Effector memory CD4-positive, alpha-beta T cell (primary cell): ENCODE data around the gene SLC29A2.
A peak's percentile ranks its signal among the peaks of the same experiment; 100 is the strongest.

Experiments used
- DNase-seq, 3 donors: peaks; one replicate each; pipeline ENCODE4 v3.0.0-alpha.2; 2020
- H3K27ac ChIP-seq: 2 replicates; pipeline ENCODE4 v1.7.0; 2013; ENCODE audit warnings: mild to moderate bottlenecking, low read length, moderate library complexity; ENCODE audit not compliant: insufficient read depth, poor library complexity, severe bottlenecking
- H3K27me3 ChIP-seq: replicated peaks from 2 replicates; pipeline ENCODE4 v1.7.0; 2013; ENCODE audit warnings: mild to moderate bottlenecking, low read length; ENCODE audit not compliant: insufficient read depth, control insufficient read depth, poor library complexity, severe bottlenecking
- H3K36me3 ChIP-seq: 2 replicates; pipeline ENCODE4 v1.7.0; 2013; ENCODE audit warnings: mild to moderate bottlenecking, low read length, moderate library complexity; ENCODE audit not compliant: control insufficient read depth, insufficient read depth
- H3K4me1 ChIP-seq: 2 replicates; pipeline ENCODE4 v1.7.0; 2013; ENCODE audit warnings: low read length, mild to moderate bottlenecking; ENCODE audit not compliant: control insufficient read depth, insufficient read depth, poor library complexity, severe bottlenecking
- H3K4me3 ChIP-seq: 2 replicates; pipeline ENCODE4 v1.7.0; 2013; ENCODE audit warnings: low read length, low read depth, mild to moderate bottlenecking; ENCODE audit not compliant: insufficient read depth, poor library complexity, severe bottlenecking
- H3K9me3 ChIP-seq: 2 replicates; pipeline ENCODE4 v1.7.0; 2013; ENCODE audit warnings: mild to moderate bottlenecking, low read length, moderate library complexity; ENCODE audit not compliant: control insufficient read depth

Gene SLC29A2

DNA sequence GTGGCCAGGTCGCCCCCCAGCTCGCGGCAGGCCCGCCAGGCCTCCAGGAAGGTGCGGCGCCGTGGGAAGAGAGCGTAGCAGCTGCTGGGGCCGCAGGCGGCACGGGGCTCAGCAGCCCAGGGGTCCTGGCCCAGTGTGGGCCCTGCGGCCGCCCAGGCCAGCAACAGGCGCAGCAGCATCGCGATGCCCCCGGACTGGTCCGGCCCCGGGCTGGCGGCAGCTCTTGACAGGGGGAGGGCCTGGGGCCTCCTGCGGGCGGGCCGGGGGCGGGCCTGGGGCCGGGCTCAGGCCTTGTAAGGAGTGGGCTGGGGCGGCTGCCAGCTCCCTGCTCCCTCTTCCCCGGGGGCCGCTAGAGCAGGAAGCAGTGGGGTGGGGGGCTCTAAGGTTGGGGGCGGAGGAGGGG is 54.7 kb downstream of the SLC29A2 start, which contains the start of gene CD248:
Gene CD248 (minus strand): TSS at position 196 of the 403 bp plus-strand sequence. CDS start 17 bp downstream, at position 179.
- H3K4me1 ChIP-seq: peaks cover 27% of the 10 kb centered on the region
- H3K27me3 ChIP-seq: no peaks in the 10 kb centered on the region
- no peaks in the 10 kb centered on the region for H3K9me3 ChIP-seq
- peak within 1 kb of the TSS; percentile 67 for H3K27ac ChIP-seq
- no peak within 1 kb of the TSS for H3K4me3 ChIP-seq
- no peak for DNase-seq
- no peaks in the 10 kb centered on the region for H3K36me3 ChIP-seq

DNA sequence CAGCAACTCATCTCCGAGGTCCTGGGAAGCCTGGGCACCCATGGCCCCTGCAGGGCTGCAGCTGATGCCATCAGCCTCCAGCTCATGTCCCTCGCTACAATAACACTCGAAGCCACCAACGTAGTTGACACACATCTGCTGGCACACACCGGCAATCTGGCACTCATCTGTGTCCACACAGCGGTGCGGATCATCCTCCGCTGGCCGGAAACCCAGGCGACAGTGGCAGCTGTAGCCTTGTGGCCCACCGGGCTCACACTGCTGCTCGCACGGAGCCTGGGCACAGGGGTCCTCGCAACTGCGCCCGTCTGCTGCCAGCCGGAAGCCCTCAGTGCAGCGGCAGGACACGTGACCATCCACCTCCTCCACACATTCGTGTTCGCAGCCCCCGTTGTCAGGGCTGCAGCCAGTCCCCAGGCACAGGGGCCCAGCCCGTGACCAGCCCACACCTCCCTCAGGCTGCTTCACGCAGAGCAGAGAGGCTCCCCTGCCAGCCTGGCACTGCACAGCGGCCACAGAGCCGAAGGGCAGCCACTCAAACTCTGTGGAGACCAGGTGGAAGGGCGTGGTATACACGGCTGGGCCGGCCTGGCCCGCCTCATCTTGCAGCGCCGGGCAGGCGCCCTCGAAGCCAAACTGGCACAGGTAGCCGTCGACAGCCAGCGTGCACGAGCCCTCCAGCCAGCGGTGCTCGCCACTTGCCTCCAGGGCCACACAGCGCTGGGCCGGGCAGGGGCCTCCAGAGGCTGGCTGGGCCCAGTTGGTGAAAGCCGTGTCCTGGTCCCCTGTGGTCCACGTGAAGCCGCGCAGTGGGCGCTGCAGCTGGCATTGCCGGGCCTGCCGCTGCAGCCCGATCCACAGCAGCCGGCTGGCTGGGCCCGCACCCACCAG is 55.4 kb downstream of the SLC29A2 start:
- Histone ChIP-seq H3K9me3 (no peaks in the 10 kb centered on the region), H3K27ac (no peak overlapping the region), H3K4me3 (no peak overlapping the region), H3K4me1 (peaks cover 32% of the 10 kb centered on the region), H3K27me3 (no peaks in the 10 kb centered on the region), H3K36me3 (no peaks in the 10 kb centered on the region)
- DNase-seq: no peak

DNA sequence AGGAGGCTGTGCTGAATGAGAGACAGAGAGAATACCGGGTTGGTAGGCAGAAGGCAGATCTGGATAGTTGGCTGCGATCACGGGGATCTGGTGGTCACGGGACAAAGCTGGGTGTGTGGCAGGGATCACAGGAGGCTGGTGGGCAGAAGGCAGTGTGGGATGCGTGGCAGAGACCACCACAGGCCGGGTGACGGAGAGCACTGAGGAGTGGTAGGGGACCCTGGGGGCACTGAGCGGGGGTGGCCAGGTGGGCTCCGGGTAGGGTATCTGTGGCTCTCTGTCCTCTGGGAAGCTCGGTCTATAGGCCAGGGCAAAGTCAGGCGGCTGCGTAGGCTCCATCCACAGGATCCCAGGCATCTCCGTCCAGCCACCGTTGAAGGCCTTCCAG is 56.1 kb downstream of the SLC29A2 start:
- no peak for DNase-seq
- Histone ChIP-seq H3K9me3 (no peaks in the 10 kb centered on the region), H3K36me3 (no peaks in the 10 kb centered on the region), H3K4me3 (no peak overlapping the region), H3K27me3 (no peaks in the 10 kb centered on the region), H3K27ac (no peak overlapping the region), H3K4me1 (peaks cover 32% of the 10 kb centered on the region)

DNA sequence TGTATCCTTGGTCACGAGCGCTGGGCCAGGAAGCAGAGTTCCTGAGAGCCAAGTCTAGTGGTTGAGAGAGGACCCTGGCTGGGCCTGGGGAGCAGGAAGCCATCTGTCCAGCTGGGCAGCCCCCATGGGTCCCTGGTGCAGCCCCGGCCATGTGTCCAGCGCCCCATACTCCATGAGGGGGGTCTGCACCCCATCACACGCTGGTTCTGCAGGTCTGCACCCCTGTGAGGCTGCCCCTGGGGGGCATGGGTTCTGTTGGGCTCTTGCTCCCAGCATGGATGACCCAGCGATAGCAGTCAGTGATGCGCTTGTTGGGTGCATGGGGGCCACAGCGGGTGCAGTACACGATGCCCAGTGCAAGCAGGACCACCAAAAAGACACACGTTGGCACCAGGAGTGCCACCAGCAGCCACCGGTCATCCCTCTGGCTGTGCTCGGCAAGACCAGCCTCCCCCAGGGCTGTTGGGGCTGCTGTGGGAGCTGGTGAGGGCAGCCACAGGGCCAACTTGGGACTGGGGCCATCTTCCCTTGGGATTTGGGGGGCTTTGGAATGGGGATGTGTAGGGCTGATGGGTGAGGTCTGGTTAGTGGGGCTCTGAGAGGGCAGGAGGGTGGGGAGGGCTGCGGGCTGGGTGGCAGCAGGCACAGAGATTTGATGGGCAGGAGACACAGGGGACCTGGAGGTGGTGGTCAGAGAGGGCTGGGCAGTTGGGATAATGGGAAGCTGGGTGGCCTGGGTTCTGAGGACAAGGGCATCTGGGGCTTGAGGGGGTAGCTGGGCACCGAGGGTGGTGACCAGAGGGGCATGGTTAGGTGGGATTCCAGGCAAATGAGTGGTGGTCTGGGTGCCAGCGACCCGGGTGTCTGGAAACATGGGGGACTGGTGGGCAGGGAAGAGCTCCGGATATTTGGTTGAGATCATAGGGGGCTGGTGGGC is 56.7 kb downstream of the SLC29A2 start:
- Histone ChIP-seq H3K27me3 (no peaks in the 10 kb centered on the region), H3K4me1 (peaks cover 32% of the 10 kb centered on the region), H3K36me3 (no peaks in the 10 kb centered on the region), H3K9me3 (no peaks in the 10 kb centered on the region), H3K4me3 (no peak overlapping the region), H3K27ac (no peak overlapping the region)
- DNase-seq: no peak

DNA sequence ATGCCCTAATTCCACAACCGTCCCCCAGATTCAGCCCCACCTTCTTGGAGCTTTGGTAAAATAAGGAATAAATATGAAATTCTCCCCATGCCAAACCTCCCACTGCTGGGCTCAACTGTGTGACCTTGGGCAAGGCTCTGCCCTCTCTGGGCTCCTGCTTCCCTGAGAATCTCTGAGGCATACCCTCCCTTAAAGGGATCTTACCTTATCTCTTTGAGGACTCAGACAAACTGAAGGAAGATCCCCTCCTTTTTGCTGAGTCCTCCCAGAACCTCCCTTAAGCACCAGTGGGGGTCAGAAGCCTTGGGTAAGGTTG is 57.4 kb downstream of the SLC29A2 start:
- DNase-seq: no peak
- Histone ChIP-seq H3K4me1 (peaks cover 32% of the 10 kb centered on the region), H3K27me3 (no peaks in the 10 kb centered on the region), H3K4me3 (no peak overlapping the region), H3K9me3 (no peaks in the 10 kb centered on the region), H3K27ac (no peak overlapping the region), H3K36me3 (no peaks in the 10 kb centered on the region)

DNA sequence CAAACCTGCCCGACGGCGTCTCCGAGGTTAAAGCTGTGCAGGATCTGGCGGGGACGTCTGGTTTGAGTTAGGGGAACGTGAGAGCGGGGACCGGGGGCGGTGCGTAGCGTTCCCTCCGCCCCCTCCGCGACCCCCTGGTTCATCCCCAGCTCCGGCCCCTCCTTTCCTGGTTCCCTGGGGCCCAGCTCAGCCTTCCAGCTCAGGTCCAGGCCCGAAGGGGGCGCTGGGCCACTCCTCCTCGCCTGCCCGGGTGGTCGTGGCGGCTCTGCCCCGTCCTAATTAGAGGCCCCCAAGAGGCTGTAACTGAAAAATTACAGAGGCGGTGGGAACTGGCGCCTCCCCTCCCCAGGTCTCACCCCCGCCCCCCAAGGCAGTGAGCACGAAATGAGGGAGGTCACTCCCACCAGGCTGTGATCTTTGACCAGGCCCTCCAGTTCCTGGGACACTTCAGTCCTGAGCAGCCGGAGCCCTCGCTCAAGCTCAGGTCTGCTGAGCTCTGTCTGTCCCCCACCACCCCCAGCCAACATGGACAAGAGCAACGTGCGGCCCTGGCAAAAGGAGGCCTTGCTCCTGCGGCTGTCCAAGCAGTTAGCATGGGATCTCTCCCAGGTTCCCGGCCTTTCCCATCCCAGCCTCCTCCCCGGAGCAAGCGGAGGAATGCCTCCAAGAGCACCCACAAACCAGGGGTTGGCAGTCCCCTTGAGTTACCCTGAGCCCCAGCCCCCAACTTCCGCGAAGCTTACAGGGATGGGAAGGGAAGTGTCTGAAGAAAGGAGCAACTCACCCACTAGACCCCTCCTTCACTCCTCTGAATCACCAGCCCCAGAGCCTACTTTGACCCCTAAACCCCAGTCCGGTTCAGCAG is 58.0 kb downstream of the SLC29A2 start:
- H3K4me1 ChIP-seq: peaks cover 26% of the 10 kb centered on the region
- no peaks in the 10 kb centered on the region for H3K27me3 ChIP-seq
- H3K27ac ChIP-seq: peak overlapping the region; percentile 72
- no peaks in the 10 kb centered on the region for H3K9me3 ChIP-seq
- no peak for DNase-seq
- H3K36me3 ChIP-seq: no peaks in the 10 kb centered on the region
- peak overlapping the region; percentile 53 for H3K4me3 ChIP-seq

DNA sequence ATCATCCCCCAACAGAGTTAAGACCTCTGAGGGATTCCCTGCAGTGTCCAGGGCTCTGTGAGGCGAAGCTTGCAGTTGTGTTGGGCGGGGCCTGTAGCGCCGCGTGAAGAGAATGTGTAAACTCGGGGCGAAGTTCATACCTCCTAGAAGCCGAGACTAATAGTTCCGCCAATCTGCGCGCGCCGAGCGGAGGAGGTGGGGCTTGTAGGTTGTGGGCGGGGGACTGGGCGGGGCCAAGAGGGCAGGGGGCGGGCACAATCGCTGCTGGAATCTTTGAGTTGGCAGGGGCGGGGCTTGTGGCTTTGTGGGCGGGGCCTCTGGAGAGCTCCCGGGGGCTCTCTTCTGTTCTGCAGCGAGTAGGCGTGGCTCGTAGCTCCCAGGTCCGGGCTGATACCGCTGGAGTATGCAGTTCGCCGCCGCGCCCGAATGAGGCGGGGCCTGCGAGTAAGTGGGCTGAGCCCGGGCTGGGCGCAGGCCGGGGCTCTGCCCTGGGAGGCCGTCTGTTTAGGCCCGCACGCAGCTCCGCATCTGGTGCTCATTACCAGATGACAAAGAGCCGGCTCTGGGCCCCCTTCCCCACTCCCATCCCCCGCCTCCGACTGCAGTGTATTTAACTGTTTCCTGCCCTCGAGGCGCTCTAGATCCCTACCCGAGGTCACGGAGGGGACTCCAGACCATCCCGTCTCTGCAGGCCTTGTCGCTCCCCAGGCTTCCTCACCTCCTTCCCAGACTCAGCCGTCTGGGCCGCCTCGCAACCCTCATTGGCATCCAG is 58.8 kb downstream of the SLC29A2 start:
- H3K27ac ChIP-seq: peak overlapping the region; percentile 74
- peaks cover 18% of the 10 kb centered on the region for H3K4me1 ChIP-seq
- H3K36me3 ChIP-seq: no peaks in the 10 kb centered on the region
- peak; percentile 96 to 99 (median 99) for DNase-seq
- no peaks in the 10 kb centered on the region for H3K27me3 ChIP-seq
- H3K4me3 ChIP-seq: peak overlapping the region; percentile 53
- no peaks in the 10 kb centered on the region for H3K9me3 ChIP-seq
